Mucosa of stomach (tissue), 1 donor: ENCODE results near the gene ZNF804A.

Source experiments
- H3K27me3 ChIP-seq: one replicate; pipeline ENCODE4 v1.7.0; 2013; ENCODE audit warnings: mild to moderate bottlenecking, low read length; ENCODE audit not compliant: control insufficient read depth, insufficient read depth
- H3K36me3 ChIP-seq: one replicate; pipeline ENCODE4 v1.7.0; 2013; ENCODE audit warnings: low read length; ENCODE audit not compliant: control insufficient read depth, insufficient read depth
- H3K4me1 ChIP-seq: one replicate; pipeline ENCODE4 v1.7.0; 2013; ENCODE audit warnings: mild to moderate bottlenecking, low read length; ENCODE audit not compliant: control insufficient read depth, insufficient read depth
- H3K4me3 ChIP-seq: one replicate; pipeline ENCODE4 v1.7.0; 2013; ENCODE audit warnings: low read length
- H3K9ac ChIP-seq: one replicate; pipeline ENCODE4 v1.7.0; 2013; ENCODE audit warnings: mild to moderate bottlenecking, low read length, moderate library complexity
- H3K9me3 ChIP-seq: one replicate; pipeline ENCODE4 v1.7.0; 2013; ENCODE audit warnings: mild to moderate bottlenecking, low read length, moderate library complexity; ENCODE audit not compliant: control insufficient read depth
- donor health status: Pancreatic carcinoma.

ZNF804A gene

DNA sequence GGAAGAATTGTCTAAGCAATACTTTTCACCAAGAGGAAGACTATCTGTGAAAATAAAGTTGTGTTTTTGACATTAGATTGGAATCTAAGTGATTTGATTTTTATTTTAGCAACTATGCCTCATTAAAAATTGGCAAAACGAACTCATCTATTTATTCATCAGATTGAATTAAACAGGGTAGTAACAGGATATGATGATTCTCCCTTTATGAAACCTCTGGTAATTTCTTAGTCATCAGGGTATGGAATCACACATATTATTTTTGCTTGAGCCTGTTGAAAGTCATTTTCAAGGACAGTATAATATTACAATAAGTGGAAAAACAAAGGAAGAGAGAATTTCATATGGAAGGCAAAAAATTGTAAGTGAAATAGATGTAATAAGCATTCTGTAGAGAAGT lies 22.0 kb downstream of the ZNF804A start:
- Histone ChIP-seq H3K4me1 (no peaks in the 10 kb centered on the region), H3K36me3 (no peaks in the 10 kb centered on the region), H3K9ac (no peak overlapping the region), H3K4me3 (no peak overlapping the region), H3K27me3 (no peaks in the 10 kb centered on the region), H3K9me3 (no peaks in the 10 kb centered on the region)

DNA sequence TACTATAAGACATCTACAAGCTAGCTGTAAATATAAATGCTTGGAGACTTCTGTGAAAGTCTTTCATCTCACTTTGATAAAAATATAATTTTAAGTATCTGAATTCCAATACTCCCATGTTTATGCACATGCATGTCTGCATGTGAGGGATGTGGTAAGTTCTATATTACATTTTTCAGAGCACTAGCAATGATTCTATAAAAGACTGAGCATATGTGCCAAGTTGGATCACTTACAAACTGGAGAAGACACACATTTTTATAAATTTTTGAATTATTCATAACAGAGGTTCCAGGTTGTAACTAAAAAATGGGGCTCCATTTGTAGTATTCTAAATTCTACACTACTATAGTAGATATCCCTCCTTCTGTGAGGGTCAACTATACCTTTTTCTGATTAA lies 26.0 kb downstream of the ZNF804A start:
- Histone ChIP-seq H3K36me3 (no peaks in the 10 kb centered on the region), H3K4me3 (no peak overlapping the region), H3K4me1 (no peaks in the 10 kb centered on the region)

DNA sequence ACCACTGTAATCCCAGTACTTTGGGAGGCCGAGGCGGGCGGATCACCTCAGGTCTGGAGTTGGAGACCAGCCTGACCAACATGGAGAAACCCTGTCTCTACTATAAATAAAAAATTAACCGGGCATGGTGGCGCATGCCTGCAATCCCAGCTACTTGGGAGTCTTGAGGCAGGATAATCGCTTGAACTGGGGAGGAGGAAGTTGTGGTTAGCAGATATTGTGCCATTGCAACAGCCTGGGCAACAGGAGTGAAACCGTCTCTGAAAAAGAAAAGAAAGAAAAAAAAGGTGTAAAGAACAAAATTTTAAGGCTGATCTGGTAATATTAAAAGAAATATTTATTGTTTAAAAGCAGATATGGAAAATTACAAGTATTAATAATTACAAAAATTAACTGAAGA lies 29.7 kb downstream of the ZNF804A start:
- Histone ChIP-seq H3K4me3 (no peak overlapping the region), H3K9me3 (no peaks in the 10 kb centered on the region), H3K9ac (no peak overlapping the region), H3K36me3 (no peaks in the 10 kb centered on the region), H3K27me3 (no peaks in the 10 kb centered on the region), H3K4me1 (no peaks in the 10 kb centered on the region)

More for the DNA sequence above, 26.0 kb downstream of the ZNF804A start:
- Histone ChIP-seq H3K27me3 (no peaks in the 10 kb centered on the region), H3K9me3 (no peaks in the 10 kb centered on the region), H3K9ac (no peak overlapping the region)

DNA sequence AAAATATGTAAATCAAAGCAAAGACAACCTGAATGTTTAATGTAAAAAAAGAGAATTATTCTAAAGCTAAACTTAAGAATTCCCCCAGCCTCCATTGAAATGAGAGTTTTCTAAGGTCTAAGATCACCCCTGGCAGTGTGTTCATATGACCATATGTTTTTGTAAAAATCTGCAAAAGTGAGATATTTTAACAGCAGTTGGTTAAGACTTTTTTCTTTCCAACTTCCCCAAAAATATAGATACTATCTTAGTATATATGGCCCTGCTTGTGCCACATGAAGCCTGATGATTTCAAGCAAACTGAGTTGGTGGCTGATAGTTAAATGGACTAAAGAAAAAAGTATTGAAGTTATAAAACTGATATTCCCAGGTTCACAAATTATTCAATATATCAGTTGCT lies 35.4 kb downstream of the ZNF804A start:
- Histone ChIP-seq H3K27me3 (no peaks in the 10 kb centered on the region), H3K36me3 (no peaks in the 10 kb centered on the region), H3K4me1 (no peaks in the 10 kb centered on the region), H3K9me3 (no peaks in the 10 kb centered on the region), H3K9ac (no peak overlapping the region), H3K4me3 (no peak overlapping the region)

DNA sequence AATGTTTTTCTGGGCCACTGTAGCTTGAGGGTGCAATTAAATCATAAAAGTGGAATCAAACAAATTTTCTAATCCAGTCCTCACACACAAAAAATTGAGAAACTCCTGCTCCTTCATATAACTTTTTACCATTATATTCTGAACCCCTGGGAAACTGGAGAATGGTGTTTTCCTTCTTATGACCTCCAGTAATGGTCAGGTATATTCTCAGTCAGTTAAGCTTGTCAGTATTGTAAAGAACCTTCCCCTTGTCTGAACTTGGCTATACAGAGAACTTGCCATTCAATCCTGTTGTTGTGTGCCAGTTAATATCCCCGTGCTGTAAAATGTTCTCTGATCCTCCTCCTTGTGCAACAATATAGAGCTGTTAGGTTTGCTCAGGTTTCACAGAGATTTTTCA lies 39.5 kb downstream of the ZNF804A start:
- Histone ChIP-seq H3K4me1 (no peaks in the 10 kb centered on the region), H3K9ac (no peak overlapping the region), H3K9me3 (no peaks in the 10 kb centered on the region), H3K4me3 (no peak overlapping the region), H3K27me3 (no peaks in the 10 kb centered on the region), H3K36me3 (no peaks in the 10 kb centered on the region)

DNA sequence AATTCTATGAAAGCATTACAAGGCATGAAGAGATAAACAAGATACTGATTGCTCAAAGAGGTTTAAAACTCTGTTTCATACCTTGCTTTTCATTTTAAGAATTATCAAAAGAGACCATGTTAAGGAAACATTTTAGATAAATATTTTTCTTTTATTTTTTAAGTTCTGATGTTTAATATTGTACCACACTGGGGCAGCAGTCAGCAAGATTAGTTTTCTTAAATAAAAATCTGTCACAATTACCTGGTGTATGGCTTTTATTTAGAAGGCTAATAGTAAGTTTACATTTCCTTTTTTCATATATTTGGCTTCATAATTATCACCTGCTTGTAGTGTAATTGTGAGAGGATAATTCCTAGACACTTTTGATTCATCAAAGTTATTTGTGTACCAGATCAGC lies 46.4 kb downstream of the ZNF804A start:
- Histone ChIP-seq H3K9me3 (no peaks in the 10 kb centered on the region), H3K36me3 (no peaks in the 10 kb centered on the region), H3K4me3 (no peak overlapping the region), H3K9ac (no peak overlapping the region), H3K4me1 (no peaks in the 10 kb centered on the region), H3K27me3 (no peaks in the 10 kb centered on the region)

DNA sequence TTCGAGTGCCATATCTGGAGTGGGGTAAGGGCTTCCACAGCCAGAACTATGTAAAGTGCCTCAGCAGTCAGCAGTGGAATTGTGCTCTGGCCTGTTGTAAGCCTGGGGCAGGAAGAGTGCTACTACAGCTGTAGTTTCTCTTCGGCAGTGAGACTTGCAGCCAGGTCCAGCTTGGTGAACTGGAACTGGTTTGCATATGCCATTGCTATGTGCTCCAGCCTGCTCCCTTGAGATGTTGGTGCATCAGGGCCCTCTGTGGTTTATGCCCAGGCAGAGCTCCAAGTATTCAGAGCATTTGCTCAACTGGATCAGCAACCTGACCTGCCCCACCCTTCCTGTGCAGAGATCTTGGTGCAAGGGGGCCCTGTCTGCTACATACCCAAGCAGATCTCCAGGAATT lies 47.8 kb downstream of the ZNF804A start:
- Histone ChIP-seq H3K9ac (no peak overlapping the region), H3K4me3 (no peak overlapping the region), H3K9me3 (no peaks in the 10 kb centered on the region), H3K27me3 (no peaks in the 10 kb centered on the region), H3K36me3 (no peaks in the 10 kb centered on the region), H3K4me1 (no peaks in the 10 kb centered on the region)

DNA sequence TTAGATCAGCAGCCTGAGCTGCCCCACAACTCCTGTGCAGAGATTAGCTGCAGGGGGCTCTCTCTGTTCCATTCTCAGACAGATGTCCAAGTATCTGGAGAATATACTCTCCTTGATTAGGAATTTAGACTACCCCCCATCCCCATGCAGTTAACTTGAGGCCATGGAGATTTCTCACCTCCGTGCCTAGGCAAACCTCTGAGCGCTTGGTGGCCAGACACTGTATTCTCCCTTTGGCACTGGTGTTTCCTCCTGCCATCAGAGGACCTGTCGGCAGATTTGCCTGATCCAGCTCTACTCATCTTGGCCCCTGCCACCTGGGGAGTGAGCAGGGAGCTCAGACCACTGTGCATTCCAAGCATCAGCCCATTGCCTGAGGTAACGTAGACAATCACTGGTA lies 48.3 kb downstream of the ZNF804A start:
- no peaks in the 10 kb centered on the region for H3K9me3 ChIP-seq
- H3K9ac ChIP-seq: no peak overlapping the region
- no peaks in the 10 kb centered on the region for H3K4me1 ChIP-seq
- H3K36me3 ChIP-seq: no peaks in the 10 kb centered on the region
- no peaks in the 10 kb centered on the region for H3K27me3 ChIP-seq
- no peak overlapping the region for H3K4me3 ChIP-seq

DNA sequence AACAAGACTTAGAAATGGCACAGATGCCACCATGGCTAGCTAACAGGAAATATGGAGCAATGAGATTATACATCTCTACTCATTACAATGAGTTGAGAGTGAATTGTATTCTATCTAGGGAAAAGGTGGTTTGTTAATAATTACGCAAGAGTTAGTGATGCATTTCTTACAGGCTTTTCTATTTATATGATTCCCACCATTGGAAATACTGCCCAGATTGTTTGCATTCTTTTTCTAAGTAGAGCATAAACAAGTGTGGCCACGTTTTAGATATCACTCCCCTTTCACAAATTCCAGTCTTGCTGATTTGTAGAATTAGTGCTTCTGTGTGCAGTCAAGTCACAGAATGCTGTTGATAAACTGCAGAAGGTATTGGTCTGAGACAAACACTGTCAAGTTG lies 56.6 kb downstream of the ZNF804A start:
- H3K36me3 ChIP-seq: no peaks in the 10 kb centered on the region
- H3K4me1 ChIP-seq: no peaks in the 10 kb centered on the region
- H3K9ac ChIP-seq: no peak overlapping the region
- H3K9me3 ChIP-seq: no peaks in the 10 kb centered on the region
- no peak overlapping the region for H3K4me3 ChIP-seq
- H3K27me3 ChIP-seq: no peaks in the 10 kb centered on the region

DNA sequence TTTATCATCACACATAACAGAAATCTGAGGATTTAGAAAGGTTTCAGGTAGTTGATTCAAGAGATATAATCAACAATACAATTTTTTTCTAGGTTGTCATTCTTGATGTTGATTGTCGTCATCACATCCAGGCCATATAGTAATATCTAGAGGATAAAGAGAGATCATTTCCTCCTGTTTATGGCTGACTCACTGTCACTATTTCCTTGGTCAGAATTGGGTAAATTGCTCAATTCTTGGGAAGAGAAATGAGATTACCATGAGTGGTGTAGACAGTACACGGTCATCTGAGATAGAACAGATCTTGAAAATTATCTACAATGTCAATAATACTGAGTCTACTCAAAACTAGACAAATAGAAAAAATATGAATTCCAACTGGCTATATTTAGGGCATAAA lies 78.8 kb downstream of the ZNF804A start:
- no peaks in the 10 kb centered on the region for H3K27me3 ChIP-seq

DNA sequence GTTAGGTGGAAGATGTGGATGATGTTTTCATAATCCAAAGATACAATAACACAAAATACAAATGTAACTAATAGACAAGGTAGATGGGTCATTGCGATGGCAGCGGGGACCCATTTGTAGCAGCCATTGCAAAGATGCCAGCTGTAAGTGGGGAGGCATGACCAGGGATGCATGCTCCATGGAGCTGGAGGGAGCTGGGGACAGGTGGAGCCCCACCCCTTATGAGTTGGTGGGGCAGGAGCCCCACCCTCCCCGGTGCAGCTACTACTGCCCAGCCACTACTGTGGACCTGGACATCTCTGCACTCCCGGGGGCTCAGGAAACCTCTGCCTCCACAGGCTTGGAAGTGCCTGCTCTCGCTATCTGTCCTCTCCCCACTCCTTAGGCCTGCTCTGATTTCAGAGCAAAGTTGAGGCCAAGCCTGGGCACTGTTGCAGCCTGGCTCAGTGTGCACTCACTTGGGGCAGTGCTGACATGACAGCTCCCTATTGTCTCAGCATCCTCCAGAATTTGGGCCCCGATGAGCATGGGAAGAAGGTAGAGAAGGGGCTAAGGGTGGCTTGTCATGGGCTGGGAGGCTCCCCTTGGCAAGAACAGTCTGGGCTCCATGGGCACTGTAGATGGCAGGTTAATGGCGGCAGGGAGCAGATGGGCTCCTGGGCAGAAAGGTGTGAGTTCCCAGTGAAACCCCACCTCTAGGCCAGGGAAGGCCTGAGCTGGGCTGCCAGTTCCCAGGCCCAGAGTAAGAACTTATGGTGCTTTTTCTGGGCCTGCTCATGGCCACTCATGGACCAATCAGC lies 81.1 kb downstream of the ZNF804A start:
- Histone ChIP-seq H3K9ac (no peak overlapping the region), H3K36me3 (no peaks in the 10 kb centered on the region), H3K27me3 (no peaks in the 10 kb centered on the region), H3K9me3 (no peaks in the 10 kb centered on the region), H3K4me3 (no peak overlapping the region), H3K4me1 (no peaks in the 10 kb centered on the region)

More for the DNA sequence above, 78.8 kb downstream of the ZNF804A start:
- Histone ChIP-seq H3K9ac (no peak overlapping the region), H3K36me3 (no peaks in the 10 kb centered on the region), H3K4me3 (no peak overlapping the region), H3K4me1 (no peaks in the 10 kb centered on the region), H3K9me3 (no peaks in the 10 kb centered on the region)

DNA sequence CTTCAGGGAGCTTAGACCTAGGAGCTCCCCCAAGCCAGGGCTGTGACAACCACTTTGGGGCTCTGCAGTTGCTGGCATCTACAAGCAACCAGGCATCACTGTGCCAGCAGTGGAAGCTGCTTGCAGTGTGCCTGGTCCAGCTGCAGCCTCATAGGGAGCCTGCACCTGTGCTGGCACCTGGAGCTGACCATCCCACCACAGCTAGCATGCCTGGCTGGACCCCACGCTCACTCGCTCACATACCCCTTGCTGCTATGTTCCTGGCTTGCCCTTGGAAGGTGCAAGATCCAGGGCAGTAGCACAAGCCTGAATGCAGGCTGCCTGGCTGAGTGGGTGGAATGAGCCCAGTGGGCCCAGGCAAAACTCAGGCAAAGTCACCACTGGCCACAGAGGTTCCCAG lies 82.5 kb downstream of the ZNF804A start:
- Histone ChIP-seq H3K27me3 (no peaks in the 10 kb centered on the region), H3K9ac (no peak overlapping the region), H3K4me3 (no peak overlapping the region), H3K36me3 (no peaks in the 10 kb centered on the region), H3K9me3 (no peaks in the 10 kb centered on the region), H3K4me1 (no peaks in the 10 kb centered on the region)
